DMS114 treated with DMSO at 0.1 percent for 48 hours (cell line): Measurements from ENCODE around the gene MAEA.
"Not testable (repeated sequence)": the region's sequence is repeated elsewhere in the genome, so short reads cannot be mapped to it uniquely, and the experiment has no call there.

Experiments used
- DNase-seq: peaks from one replicate; lab custom pipeline; 2025; ENCODE audit not compliant: unreplicated experiment; lab: John Stamatoyannopoulos, UW

Gene MAEA

DNA sequence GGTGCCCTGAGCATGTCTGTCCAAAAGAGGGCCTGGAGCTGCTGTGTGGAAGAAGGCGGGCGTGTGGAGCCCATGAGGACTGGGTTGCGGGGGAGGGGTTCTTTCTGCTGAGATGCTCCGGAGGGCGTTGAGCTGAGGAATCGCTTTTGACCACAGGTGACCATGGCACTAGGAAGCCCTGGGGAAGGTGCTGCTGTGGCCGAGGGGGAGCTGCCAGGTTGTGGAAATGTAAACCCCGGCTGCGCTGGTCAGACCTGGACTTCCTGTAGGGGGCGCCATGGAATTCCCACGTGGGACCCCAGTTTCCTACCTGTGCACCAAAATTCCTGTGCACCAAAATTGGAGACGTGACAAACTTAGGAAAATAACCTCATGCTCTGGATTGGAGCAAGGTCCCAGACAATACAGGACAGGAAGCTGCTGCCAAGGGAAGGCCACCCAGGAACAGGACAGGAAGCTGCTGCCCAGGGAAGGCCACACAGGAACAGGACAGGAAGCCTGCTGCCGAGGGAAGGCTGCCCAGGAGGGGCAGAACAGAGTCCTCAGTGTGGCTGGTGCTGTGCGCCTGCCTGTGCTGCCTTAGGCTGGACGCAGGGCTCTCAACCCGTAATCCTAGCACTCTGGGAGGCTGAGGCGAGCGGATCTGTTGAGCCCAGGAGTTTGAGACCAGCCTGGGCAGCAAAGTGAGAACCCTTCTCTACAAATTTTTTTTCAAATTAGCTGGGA is 29.0 kb downstream of the MAEA start:
- no peak for DNase-seq

GRCh38 chr4:1321486-1321885 is 31.8 kb downstream of the MAEA start:
- no peak for DNase-seq

DNA sequence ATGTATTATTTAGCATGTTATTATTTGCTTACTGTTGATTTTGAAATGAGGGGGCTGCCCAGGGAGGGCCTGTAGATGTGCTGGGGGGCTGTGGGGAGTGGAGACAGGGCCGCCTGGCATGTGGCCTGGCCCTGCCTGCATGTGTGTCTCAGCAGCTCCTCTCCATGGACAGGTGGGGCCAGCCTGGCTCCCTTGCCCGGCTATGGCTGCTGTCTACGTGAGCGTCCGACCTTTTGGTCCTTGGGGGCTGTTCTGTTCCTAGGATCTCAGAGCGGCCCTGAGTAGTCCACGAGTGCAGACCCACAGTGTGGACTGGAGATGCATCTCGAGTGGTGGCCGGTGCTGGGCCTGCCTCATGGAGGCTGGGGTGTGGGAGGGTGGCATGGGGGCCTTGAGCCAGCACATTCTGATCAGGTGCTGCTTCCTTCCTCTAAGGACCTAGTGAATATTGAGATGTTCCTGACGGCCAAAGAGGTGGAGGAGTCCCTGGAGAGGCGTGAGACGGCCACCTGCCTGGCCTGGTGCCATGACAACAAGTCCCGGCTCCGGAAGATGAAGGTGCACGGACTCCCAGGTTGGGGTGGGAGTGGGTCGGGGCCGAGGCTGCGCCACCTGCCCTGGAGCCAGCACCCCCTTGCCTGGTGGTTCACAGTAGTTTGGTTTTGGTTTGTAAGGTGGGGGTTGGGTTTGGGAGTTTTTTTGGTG is 32.4 kb downstream of the MAEA start:
- no peak for DNase-seq

DNA sequence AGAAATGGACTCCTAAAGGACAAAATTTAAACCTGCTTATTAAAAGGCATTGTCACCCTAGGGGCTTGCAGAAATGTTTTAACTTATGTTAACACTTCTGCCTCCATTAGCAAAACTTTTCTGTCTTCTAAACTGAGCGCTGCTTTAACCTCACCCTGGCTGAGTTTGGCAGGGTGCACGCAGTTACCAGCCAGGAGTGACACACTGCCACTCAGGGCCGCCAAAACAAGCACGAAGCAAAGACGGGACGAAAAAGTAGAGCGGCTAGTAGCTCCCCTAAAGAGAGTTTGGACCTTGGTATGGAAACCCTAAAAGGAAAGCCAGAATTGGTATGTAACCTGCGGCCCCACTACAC is 33.6 kb downstream of the MAEA start:
- no peak for DNase-seq

DNA sequence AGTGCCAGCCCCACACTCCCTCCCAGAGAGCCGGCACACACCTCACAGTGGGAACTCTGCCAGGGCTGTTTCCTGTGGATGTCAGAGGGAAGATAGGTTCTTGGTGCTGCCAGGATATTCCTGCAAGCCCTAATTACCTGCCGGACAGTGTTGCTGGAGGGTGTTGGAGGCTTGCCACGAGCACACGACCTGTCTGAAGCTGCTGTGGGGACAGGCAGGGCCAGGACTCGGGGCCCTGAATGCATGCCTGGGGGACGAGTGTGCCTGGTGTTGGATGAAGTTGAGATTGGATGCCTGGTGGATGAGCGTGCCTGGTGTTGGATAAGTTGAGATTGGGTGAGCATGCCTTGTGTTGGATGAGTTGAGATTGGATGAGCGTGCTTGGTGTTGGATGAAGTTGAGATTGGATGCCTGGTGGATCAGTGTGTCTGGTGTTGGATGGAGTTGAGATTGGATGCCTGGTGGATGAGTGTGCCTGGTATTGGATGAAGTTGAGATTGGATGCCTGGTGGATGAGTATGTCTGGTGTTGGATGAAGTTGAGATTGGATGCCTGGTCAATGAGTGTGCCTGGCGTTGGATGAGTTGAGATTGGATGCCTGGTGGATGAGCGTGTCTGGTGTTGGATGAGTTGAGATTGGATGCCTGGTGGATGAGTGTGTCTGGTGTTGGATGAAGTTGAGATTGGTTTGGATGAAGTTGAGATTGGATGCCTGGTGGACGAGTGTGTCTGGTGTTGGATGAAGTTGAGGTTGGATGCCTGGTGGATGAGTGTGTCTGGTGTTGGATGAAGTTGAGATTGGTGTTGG is 34.1 kb downstream of the MAEA start:
- DNase-seq, result no peak

- not testable (repeated sequence) for DNase-seq
Measured at GRCh38 chr4:1324443-1325175, 34.9 kb downstream of the MAEA start.

DNA sequence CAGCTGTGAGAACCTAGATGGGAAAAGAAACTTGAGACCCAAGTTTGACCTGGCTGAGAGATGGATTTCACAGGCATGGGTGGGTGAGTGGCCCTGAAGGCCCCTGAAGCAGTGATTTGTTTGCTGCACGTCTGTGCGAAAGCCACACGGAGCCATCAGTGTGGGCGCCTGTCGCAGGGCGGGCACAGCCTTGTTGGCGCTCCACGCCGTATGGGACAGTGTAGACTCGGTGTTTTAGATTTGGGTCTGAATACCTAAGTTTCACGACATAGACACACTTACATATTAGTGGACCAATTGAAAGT is 35.4 kb downstream of the MAEA start:
- DNase-seq, result no peak

GRCh38 chr4:1325681-1326635 is 36.3 kb downstream of the MAEA start:
- DNase-seq, result no peak

- no peak for DNase-seq
Measured at GRCh38 chr4:1326751-1327525, 37.2 kb downstream of the MAEA start.

DNA sequence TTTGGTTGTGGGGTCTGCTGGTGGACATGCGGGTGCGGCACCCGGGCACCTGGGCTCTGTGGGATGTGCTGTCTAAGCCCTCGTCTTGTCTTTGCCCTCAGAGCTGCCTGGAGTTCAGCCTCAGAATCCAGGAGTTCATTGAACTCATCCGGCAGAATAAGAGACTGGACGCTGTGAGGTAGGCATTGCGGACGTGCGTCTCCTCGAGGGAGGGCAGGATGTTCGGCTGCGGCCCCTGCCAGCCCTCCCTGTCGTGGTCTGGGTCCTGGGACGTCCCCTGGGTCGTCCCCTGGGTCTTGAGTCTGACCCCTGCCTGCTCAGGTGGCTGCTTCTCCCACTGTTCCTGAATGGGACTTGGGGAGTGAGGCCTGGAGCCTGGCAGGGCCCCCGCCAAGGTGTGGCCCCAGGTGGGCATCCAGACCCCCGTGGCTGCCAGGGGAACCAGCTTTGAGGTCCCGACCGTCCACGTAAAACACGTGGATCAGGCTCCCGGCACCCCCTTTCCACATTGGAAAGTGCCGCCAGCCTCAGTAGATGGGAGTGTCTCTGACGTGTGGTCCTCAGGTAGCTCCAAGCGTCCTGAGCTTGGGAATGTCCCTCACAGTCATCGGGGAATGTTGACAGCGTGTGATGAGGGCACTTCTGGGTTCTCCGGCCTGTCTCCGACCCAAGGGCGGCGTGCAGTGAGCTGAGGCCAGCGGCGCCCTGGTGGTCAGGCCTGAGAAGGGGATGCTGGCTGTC is 38.0 kb downstream of the MAEA start:
- DNase-seq, result no peak

GRCh38 chr4:1328267-1329155 is 38.8 kb downstream of the MAEA start:
- no peak for DNase-seq

DNA sequence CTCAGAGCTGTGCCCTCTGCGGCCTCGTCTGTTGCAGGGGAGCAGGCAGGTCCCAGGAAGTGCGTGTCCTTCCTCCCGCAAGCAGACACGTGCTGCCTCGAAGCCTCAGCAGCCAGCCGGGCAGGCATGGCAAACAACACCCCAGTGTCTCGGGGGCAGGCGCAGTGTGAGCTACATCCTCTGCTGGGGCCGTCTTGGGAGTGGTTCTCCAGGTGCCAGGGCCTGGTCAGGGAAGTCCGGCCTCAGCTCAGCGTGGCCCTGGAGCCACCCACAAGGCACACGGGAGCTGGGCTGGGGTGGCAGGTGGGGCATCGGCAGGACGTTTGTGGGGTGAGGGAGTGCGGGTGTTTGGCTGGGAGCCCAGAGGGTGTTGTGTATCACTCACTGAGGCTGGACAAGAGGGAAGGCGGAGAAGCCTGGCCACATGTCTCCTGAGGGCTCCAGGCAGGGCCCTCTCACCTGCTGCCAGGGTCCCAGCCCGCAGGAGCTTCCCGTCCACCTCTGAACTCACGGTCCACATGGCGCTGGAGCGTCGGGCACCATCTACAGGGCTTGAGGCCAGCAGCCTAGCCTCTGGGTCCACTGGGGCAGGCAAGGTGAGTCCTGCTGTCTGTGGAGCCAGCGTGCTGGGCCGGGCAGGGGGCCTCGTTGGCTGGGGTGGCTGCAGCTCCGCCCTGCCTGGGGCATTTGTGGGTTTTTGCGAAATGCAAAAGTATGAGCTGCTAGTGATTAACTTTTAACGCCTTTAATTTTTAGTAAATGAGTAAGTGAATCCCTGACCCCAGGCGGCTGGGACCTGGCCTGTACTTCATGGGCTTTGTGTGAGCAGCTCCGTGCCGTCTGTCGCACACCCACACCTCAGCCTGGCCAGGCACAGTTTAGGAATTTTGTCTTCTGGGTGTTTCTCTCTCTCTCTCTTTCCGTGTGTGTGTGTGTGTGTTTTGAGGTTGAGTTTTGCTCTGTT is 40.0 kb downstream of the MAEA start:
- DNase-seq, result no peak

DNA sequence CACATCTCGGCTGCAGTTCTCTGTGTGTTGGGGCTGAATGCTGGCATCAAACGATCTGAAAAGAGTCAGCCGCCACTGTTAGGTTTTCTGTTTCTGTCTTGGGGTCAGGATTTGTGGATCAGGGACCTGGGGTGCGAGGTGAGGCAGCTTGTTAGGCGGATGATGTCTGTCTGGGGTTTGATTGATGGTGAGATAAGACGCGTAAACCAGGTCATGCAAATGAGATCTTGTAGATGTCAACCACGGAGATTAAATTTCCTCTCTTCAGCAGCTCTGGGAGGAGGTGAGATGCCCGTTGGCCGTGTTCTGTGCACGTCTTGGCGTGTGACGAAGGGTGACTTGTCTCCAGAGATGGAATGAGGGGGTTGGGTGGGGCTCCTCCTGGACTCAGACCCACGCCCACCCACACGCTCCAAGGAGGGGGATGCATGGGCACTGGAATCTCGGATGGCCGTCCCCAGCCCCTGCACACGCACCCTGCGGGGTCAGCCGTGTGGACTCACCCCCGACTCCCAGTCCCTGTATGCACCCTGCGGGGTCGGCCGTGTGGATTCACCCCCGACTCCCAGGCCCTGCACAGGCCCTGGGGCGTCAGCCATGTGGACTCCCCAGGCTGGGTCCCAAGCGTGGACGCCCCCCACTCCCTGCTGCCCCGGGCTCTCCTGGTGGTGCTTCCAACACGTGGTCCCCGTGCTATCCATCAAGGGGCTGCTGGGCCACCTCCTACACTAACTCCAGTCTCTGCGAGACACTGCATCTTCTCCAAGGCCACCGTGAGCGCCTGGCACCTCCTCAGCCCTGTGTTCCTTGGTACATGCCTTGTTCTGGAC is 41.3 kb downstream of the MAEA start:
- DNase-seq, result no peak

- DNase-seq, result no peak
Measured at GRCh38 chr4:1331591-1332353, 42.1 kb downstream of the MAEA start.

GRCh38 chr4:1332686-1333085 is 43.0 kb downstream of the MAEA start:
- no peak for DNase-seq
